OCI-LY1 (cell line): ENCODE results near the gene RSPRY1.

ENCODE experiments used
- H2AFZ ChIP-seq: fragments of 200-600 bp; sonication (generic), shearing (Covaris generic); 2 replicates; pipeline ENCODE4 v1.6.0; 2014; ENCODE audit warnings: antibody characterized with exemption, mild to moderate bottlenecking, low read length
- H3F3A ChIP-seq: fragments of 200-600 bp; sonication (generic), shearing (Covaris generic); 2 replicates; pipeline ENCODE4 v1.6.0; 2014; ENCODE audit warnings: mild to moderate bottlenecking, antibody characterized with exemption, low read length, moderate library complexity; ENCODE audit not compliant: insufficient read depth
- H3K27ac ChIP-seq: fragments of 200-600 bp; sonication (generic); 2 replicates; pipeline ENCODE4 v1.5.1; 2014; ENCODE audit warnings: low read length, mixed run types, mild to moderate bottlenecking, low read depth; ENCODE audit not compliant: poor library complexity, severe bottlenecking
- H3K27me3 ChIP-seq: fragments of 200-600 bp; sonication (generic); 2 replicates; pipeline ENCODE4 v1.6.0; 2014; ENCODE audit warnings: antibody characterized with exemption, mild to moderate bottlenecking, low read length, moderate library complexity; ENCODE audit not compliant: insufficient read depth
- H3K36me3 ChIP-seq: fragments of 200-600 bp; sonication (generic); 2 replicates; pipeline ENCODE4 v1.6.1; 2014; ENCODE audit warnings: mild to moderate bottlenecking, antibody characterized with exemption, low read length, moderate library complexity, mixed read lengths; ENCODE audit not compliant: insufficient read depth
- H3K4me1 ChIP-seq: fragments of 200-600 bp; sonication (generic); 2 replicates; pipeline ENCODE4 v1.5.1; 2014; ENCODE audit warnings: mild to moderate bottlenecking, low read length, moderate library complexity; ENCODE audit not compliant: insufficient read depth, severe bottlenecking
- H3K4me2 ChIP-seq: fragments of 200-600 bp; sonication (generic), shearing (Covaris generic); 2 replicates; pipeline ENCODE4 v1.6.1; 2014; ENCODE audit warnings: low read length
- H3K4me3 ChIP-seq: fragments of 200-600 bp; sonication (generic); 2 replicates; pipeline ENCODE4 v1.5.1; 2014; ENCODE audit warnings: low read length, low read depth, mild to moderate bottlenecking, mixed read lengths; ENCODE audit not compliant: poor library complexity, severe bottlenecking
- H3K79me2 ChIP-seq: fragments of 200-600 bp; shearing (Covaris generic); 2 replicates; pipeline ENCODE4 v1.6.1; 2016; ENCODE audit warnings: mixed run types, low read length, mixed read lengths; ENCODE audit not compliant: insufficient read depth
- H3K9ac ChIP-seq: fragments of 200-600 bp; sonication (generic), shearing (Covaris generic); 2 replicates; pipeline ENCODE4 v1.6.1; 2014; ENCODE audit warnings: mild to moderate bottlenecking, low read length, mixed read lengths
- H3K9me2 ChIP-seq: fragments of 200-600 bp; sonication (generic), shearing (Covaris generic); 2 replicates; pipeline ENCODE4 v1.6.1; 2014; ENCODE audit warnings: low read depth, mild to moderate bottlenecking, low read length, mixed read lengths
- H3K9me3 ChIP-seq: fragments of 200-600 bp; shearing (Covaris generic); 2 replicates; pipeline ENCODE4 v1.6.1; 2014; ENCODE audit warnings: low read length, mixed read lengths
- H4K20me1 ChIP-seq: fragments of 200-600 bp; sonication (generic), shearing (Covaris generic); 2 replicates; pipeline ENCODE4 v1.6.0; 2016; ENCODE audit warnings: mild to moderate bottlenecking, low read length; ENCODE audit not compliant: insufficient read depth
- CTCF ChIP-seq: fragments of 200-600 bp; sonication (generic), shearing (Covaris generic); IDR thresholded peaks from 2 replicates; pipeline ENCODE4 v1.5.1; 2017; ENCODE audit warnings: mild to moderate bottlenecking, antibody characterized with exemption, low read length, moderate library complexity, mixed read lengths
- EZH2 ChIP-seq: fragments of 200-600 bp; sonication (generic), shearing (Covaris generic); IDR thresholded peaks from 2 replicates; pipeline ENCODE4 v1.8.0; 2017; ENCODE audit warnings: borderline replicate concordance, mixed run types, mild to moderate bottlenecking, antibody characterized with exemption, low read length, moderate library complexity, mixed read lengths

RSPRY1 gene

GRCh38 chr16:57209780-57210179 is 23.7 kb downstream of the RSPRY1 start:
- Histone ChIP-seq H3F3A (no peaks in the 10 kb centered on the region), H4K20me1 (no peaks in the 10 kb centered on the region), H3K79me2 (no peaks in the 10 kb centered on the region), H3K9me3 (peaks cover 16% of the 10 kb centered on the region), H2AFZ (no peak overlapping the region), H3K4me1 (no peaks in the 10 kb centered on the region), H3K27me3 (no peaks in the 10 kb centered on the region), H3K4me2 (no peak overlapping the region), H3K9ac (no peak overlapping the region), H3K9me2 (no peaks in the 10 kb centered on the region), H3K27ac (no peak overlapping the region), H3K4me3 (no peak overlapping the region), H3K36me3 (peaks cover 90% of the 10 kb centered on the region)
- no peak for TF ChIP-seq CTCF

GRCh38 chr16:57213462-57213861 is 27.3 kb downstream of the RSPRY1 start:
- no peaks in the 10 kb centered on the region for H3K4me1 ChIP-seq
- no peak overlapping the region for H3K9ac ChIP-seq
- peaks cover 38% of the 10 kb centered on the region for H3K9me3 ChIP-seq
- H3K36me3 ChIP-seq = peaks cover 95% of the 10 kb centered on the region
- H3K4me2 ChIP-seq = no peak overlapping the region
- H3F3A ChIP-seq = no peaks in the 10 kb centered on the region
- no peaks in the 10 kb centered on the region for H3K9me2 ChIP-seq
- no peak overlapping the region for H3K4me3 ChIP-seq
- no peak overlapping the region for H3K27ac ChIP-seq
- H2AFZ ChIP-seq = no peak overlapping the region
- H4K20me1 ChIP-seq = no peaks in the 10 kb centered on the region
- no peaks in the 10 kb centered on the region for H3K27me3 ChIP-seq
- no peaks in the 10 kb centered on the region for H3K79me2 ChIP-seq
- TF ChIP-seq CTCF = no peak
- TF ChIP-seq EZH2 = no peak

- Histone ChIP-seq H3K9me2 (no peaks in the 10 kb centered on the region), H2AFZ (no peak overlapping the region), H3K36me3 (peaks cover 98% of the 10 kb centered on the region), H3K4me2 (no peak overlapping the region), H3F3A (no peaks in the 10 kb centered on the region), H3K79me2 (no peaks in the 10 kb centered on the region), H3K4me3 (no peak overlapping the region), H3K9ac (no peak overlapping the region), H4K20me1 (no peaks in the 10 kb centered on the region), H3K27ac (no peak overlapping the region), H3K4me1 (no peaks in the 10 kb centered on the region), H3K9me3 (peaks cover 47% of the 10 kb centered on the region), H3K27me3 (no peaks in the 10 kb centered on the region)
- TF ChIP-seq EZH2 (no peak), CTCF (no peak)
Measured at GRCh38 chr16:57216968-57217367, 30.8 kb downstream of the RSPRY1 start.
